ENCODE data around the gene TMEM176A. TPM values are rescaled to one million over a fixed set of nuclear protein-coding genes. Genes with fewer than 3 reads are reported as not detected.

TMEM176A gene
- total RNA-seq, 4 donors from 2014 or later: 3.2 to 12.9 (median 6.0) TPM

GRCh38 chr7:150828384-150828783, 27.8 kb downstream of the TMEM176A start:
- no peak overlapping the region for H3K27ac ChIP-seq
- no peak overlapping the region for H3K4me3 ChIP-seq
- WGBS: 77% methylated on average over 2 of the region's 2 CpGs
- peaks cover 3% of the 10 kb centered on the region for H3K4me1 ChIP-seq
- H3K27me3 ChIP-seq: no peaks in the 10 kb centered on the region
- H3K36me3 ChIP-seq: no peaks in the 10 kb centered on the region
- H3K9me3 ChIP-seq: no peaks in the 10 kb centered on the region
- TF ChIP-seq CTCF (IDR thresholded peaks at IDR 0.05): no peak
- TF ChIP-seq EP300 (IDR thresholded peaks at IDR 0.05): no peak
- TF ChIP-seq POLR2A (IDR thresholded peaks at IDR 0.05): no peak
- TF ChIP-seq POLR2AphosphoS5 (IDR thresholded peaks at IDR 0.05): no peak
- no peak for DNase-seq (ENCODE audit: low spot score in 2 of 2)

- Histone ChIP-seq H3K4me3 (no peak overlapping the region), H3K4me1 (peaks cover 3% of the 10 kb centered on the region), H3K36me3 (no peaks in the 10 kb centered on the region), H3K27ac (no peak overlapping the region), H3K27me3 (no peaks in the 10 kb centered on the region), H3K9me3 (no peaks in the 10 kb centered on the region)
- 67% methylated on average over 1 of the region's 1 CpG for WGBS
- no peak for DNase-seq (ENCODE audit: low spot score in 2 of 2)
- TF ChIP-seq POLR2AphosphoS5 (IDR thresholded peaks at IDR 0.05): no peak
- no peak for TF ChIP-seq CTCF (IDR thresholded peaks at IDR 0.05)
- TF ChIP-seq POLR2A (IDR thresholded peaks at IDR 0.05): no peak
- TF ChIP-seq EP300 (IDR thresholded peaks at IDR 0.05): no peak
These were observed 28.9 kb downstream of the TMEM176A start for GRCh38 chr7:150829426-150829825.

GRCh38 chr7:150830937-150831336, 30.4 kb downstream of the TMEM176A start:
- Histone ChIP-seq H3K4me1 (peaks cover 3% of the 10 kb centered on the region), H3K27me3 (peaks cover 4% of the 10 kb centered on the region), H3K4me3 (no peak overlapping the region), H3K36me3 (no peaks in the 10 kb centered on the region), H3K27ac (no peak overlapping the region), H3K9me3 (no peaks in the 10 kb centered on the region)
- TF ChIP-seq CTCF (IDR thresholded peaks at IDR 0.05) (no peak), POLR2A (IDR thresholded peaks at IDR 0.05) (no peak), EP300 (IDR thresholded peaks at IDR 0.05) (no peak), POLR2AphosphoS5 (IDR thresholded peaks at IDR 0.05) (no peak)
- 63% methylated on average over 1 of the region's 1 CpG for WGBS
- DNase-seq (ENCODE audit: low spot score in 2 of 2): no peak

GRCh38 chr7:150831851-150832250, 31.3 kb downstream of the TMEM176A start:
- peaks cover 7% of the 10 kb centered on the region for H3K27me3 ChIP-seq
- no peaks in the 10 kb centered on the region for H3K9me3 ChIP-seq
- no peak overlapping the region for H3K27ac ChIP-seq
- 40% methylated on average over 1 of the region's 1 CpG for WGBS
- TF ChIP-seq POLR2A (IDR thresholded peaks at IDR 0.05) (no peak), CTCF (IDR thresholded peaks at IDR 0.05) (no peak), EP300 (IDR thresholded peaks at IDR 0.05) (no peak), POLR2AphosphoS5 (IDR thresholded peaks at IDR 0.05) (no peak)
- H3K4me3 ChIP-seq: no peak overlapping the region
- no peaks in the 10 kb centered on the region for H3K4me1 ChIP-seq
- H3K36me3 ChIP-seq: no peaks in the 10 kb centered on the region
- no peak for DNase-seq (ENCODE audit: low spot score in 2 of 2)

GRCh38 chr7:150835019-150835418, 34.5 kb downstream of the TMEM176A start:
- peaks cover 7% of the 10 kb centered on the region for H3K27me3 ChIP-seq
- whole genome bisulfite sequencing: 63% methylated on average over 1 of the region's 1 CpG
- DNase-seq (ENCODE audit: low spot score in 2 of 2): no peak
- no peaks in the 10 kb centered on the region for H3K36me3 ChIP-seq
- no peak overlapping the region for H3K4me3 ChIP-seq
- no peak overlapping the region for H3K27ac ChIP-seq
- TF ChIP-seq POLR2AphosphoS5 (IDR thresholded peaks at IDR 0.05): no peak
- TF ChIP-seq POLR2A (IDR thresholded peaks at IDR 0.05): no peak
- no peak for TF ChIP-seq EP300 (IDR thresholded peaks at IDR 0.05)
- TF ChIP-seq CTCF (IDR thresholded peaks at IDR 0.05): no peak
- no peaks in the 10 kb centered on the region for H3K4me1 ChIP-seq
- no peaks in the 10 kb centered on the region for H3K9me3 ChIP-seq
